Activated T-cell treated with anti-CD3 and anti-CD28 coated beads for 1 hour (primary cell): ENCODE data around the gene SLC7A1.
A peak's percentile ranks its signal among the peaks of the same experiment; 100 is the strongest.
"Not testable (repeated sequence)": the region's sequence is repeated elsewhere in the genome, so short reads cannot be mapped to it uniquely, and the experiment has no call there.

ENCODE experiments used
- DNase-seq: peaks from one replicate; pipeline ENCODE4 v3.0.0-alpha.2; 2020; ENCODE audit warnings: low read depth

SLC7A1 gene

DNA sequence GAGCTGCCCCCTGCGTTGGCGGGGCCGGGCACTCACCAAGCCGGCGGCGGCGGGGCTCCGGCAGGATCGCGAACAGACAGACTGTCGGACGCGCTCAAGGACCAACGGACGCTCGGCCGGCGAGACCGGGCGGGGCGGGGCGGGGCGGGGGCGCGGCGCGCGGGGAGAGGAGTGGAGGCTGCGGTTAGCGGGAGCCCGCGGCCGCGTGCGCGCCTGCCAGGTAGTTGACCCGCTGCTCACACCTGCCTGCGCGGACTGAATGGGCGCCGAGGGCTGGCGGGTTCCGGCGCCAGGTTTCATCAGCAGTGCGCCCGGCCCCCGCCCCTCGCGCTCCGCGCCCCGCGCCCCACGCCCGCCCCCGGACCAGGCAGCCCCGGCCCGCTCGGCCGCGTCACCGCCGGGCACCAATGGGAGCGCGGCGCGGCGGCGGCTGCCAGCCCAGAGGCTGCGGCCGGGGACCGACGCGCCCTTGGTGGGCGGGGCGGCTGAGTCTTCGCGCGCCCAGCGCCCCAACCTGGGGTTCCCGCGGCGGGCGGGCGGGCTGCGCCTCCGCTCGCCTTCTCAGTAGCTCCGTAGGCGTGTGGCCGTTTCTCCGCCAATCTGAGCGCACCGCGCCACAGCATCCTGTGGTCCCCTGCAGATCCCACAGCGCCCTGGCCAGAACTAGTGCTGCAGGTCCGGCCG, at the start of gene SLC7A1:
Gene SLC7A1, minus strand, starts transcription at position 309 of the 684 bp plus-strand sequence. CDS start 59,500 bp downstream, outside the sequence.
- DNase-seq: peak; percentile 76

GRCh38 chr13:29640665-29641064, 45.2 kb upstream of the SLC7A1 start:
- no peak for DNase-seq

GRCh38 chr13:29636831-29637230, 41.3 kb upstream of the SLC7A1 start:
- not testable (repeated sequence) for DNase-seq

DNA sequence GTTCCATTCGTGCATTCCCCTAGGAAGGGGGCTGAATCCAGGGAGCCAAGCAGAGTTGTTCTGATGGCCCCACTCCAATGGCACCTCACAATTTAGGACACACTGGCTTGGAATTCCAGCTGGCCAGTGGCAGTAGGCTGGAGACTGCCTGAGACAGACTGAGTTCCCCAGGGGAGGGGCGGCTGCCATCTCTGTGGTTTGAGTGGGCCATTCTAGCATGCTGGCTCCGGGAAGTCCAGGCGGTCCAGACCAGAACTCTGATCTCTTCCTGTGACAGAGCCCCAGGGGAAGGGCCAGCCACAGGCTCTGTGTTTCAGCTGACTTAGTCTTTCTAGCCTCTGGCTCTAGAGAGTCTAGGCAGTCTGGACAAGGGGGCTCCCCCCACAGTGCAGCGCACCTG, 29.5 kb upstream of the SLC7A1 start:
- no peak for DNase-seq

GRCh38 chr13:29621841-29622240, 26.4 kb upstream of the SLC7A1 start:
- no peak for DNase-seq

GRCh38 chr13:29621051-29621800, 25.7 kb upstream of the SLC7A1 start:
- DNase-seq: no peak

DNA sequence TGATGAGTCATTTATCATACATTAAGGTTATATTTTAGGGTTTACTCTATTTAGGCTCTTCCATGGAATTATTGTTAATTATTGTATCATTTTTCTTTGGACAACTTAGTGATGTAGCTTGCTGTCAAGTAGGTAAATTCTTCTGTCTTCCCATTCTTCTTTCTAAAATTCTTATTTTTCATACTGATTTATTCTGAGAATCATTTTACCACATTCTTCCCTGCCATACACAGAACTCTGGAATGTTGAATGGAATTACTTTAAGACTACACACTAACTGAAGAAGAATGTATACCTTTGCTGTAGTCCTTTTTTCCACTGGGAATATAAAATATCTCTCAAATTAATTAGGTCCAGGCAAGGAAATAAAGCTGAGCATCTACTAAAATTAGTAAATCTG, 24.5 kb upstream of the SLC7A1 start:
- DNase-seq: no peak

DNA sequence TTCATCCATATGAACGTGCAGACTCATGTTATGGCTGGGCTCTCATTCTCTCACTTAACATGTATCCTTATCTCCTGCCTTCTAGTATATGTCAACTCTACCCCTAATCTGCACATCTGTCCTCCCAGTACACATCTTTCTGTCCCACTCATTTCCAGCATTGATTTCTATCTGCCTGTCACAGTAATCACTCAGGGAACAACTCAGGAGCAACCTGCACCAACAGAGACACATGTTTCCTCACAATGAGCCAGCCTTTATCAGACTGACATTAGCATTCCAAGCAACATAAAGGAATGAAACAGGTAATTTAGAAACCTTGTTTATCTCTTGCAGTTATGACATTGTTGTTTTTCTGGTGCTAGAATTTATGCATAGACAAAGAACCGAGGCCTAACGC, 17.6 kb upstream of the SLC7A1 start:
- DNase-seq: no peak

GRCh38 chr13:29607465-29607864, 12.0 kb upstream of the SLC7A1 start:
- no peak for DNase-seq

DNA sequence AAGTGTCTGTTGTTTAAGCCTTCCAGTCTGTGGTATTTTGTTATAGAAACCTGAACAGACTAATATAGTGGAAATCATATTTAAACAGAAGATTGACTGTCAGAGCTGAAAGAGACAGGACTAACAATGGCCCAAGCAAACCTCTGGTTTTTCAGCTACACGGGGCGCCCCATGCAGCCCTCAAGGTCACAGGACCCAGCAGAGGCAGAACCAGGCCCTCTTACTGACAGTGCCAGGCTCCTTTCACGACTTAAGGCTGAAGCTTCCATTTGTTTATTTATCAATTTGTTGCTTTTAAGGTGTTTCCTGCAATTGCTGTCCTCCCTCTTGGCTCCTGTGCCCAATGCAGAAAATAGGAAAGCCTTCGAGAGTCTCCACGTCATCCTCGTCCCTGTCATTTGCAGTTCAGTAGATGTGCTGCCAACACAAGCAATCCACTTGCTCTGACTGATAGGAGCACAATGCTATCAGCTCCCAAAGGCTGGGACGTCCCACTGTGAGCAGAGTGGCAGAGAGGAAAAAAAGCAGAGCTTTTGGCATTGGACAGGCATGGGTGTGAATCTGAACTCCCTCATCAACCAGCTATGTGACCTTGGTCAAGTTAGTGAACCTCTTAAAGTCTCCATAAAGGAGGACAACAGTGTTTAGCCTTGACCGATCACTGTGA, 10.5 kb upstream of the SLC7A1 start:
- no peak for DNase-seq

DNA sequence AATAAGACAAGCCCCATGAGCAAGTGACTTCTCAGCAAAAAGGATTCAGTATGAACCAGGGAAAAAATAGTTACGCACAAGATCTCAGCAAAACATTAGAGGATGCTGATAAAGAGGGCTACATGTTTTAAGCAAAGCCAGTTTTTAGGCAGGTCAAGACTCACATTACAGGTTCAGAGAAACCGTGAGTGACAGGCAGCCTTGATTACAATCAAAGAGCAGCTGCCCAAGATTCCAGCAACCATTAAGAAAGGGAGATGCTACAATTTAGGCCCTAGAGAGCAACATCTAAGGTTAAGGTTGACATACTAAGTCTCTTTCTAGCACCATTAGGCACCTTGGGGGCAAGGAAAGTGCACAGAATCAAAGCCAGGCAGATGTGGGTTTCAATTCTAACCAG, 2.8 kb upstream of the SLC7A1 start:
- DNase-seq: no peak

- DNase-seq: no peak
These were observed 2.2 kb upstream of the SLC7A1 start for GRCh38 chr13:29597706-29598105.

DNA sequence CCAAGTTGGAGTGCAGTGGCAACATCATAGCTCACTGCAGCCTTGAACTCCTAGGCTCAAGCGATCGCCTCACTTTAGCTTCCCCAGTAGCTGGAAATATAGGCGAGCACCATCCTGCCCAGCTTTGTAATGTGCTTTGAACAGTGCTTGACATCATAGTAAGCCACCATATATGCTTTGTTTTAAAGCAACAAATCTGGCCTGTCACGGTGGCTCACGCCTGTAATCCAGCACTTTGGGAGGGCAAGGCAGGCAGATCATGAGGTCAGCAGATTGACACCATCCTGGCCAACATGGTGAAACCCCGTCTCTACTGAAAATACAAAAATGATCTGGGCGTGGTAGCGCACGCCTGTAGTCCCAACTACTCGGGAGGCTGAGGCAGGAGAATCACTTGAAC, 1.8 kb upstream of the SLC7A1 start:
- DNase-seq: no peak

- no peak for DNase-seq
These were observed 553 bp upstream of the SLC7A1 start for GRCh38 chr13:29596064-29596418.

GRCh38 chr13:29594710-29595379, 643 bp downstream of the SLC7A1 start:
- DNase-seq: peak; percentile 41

DNA sequence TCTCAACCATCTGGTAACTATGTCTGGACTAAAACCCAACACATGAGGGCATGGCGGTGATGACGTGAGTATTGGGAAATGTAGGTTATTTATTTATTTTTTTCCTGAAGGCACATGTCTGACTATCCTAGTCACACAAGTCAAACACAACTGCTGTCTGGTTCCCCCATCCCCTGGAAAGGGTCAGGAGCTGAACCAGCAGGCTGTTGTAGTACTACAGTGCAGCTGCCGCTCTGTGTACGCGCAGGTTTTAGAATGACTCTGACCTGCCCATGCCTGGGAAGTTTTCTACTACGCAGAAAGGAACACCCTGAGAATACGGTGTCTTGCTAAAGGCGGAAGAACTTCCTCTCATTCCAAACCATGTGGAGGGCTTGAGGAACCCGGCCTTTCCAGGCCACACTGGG, 1.2 kb downstream of the SLC7A1 start:
- DNase-seq: peak; percentile 26

- DNase-seq: no peak
These were observed 1.7 kb downstream of the SLC7A1 start for GRCh38 chr13:29593605-29594297.

DNA sequence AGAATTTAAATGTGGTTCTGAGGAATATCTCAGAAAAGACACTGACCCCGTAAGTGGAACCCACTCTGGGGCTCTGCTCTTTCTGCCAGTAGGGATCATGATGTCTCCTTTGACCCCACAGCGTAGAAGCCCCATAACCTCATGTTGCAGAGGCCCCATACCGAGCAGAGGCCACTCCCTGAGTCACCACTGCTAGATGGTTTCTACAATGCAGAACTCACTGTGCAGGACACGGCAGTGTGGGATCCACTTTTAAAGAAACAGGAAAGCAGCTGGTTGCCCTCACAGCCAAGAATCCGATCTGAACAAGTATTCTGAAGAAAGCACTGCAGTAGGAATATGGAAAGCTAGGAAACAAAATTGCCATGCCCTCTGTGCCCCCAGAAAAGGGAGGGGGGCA, 4.2 kb downstream of the SLC7A1 start:
- DNase-seq: no peak

DNA sequence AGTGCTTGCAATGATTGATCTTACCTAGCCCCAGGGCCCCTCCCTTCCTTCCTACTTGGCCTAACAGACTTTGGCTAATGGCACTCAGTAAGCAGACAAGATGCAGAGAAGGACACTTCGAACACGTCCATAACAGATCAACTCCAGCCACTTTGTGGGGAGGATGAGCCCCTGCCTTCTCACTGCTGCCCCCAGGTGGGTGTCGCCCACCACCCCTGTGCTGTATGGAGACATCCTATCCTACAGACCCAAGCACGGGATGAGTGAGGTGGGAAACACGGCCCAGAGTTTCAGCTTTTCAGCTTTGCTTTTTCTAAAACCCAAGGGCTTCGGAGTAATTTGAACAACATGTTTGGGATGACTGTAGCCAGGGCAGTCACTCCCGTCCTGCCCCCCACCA, 5.5 kb downstream of the SLC7A1 start:
- no peak for DNase-seq

DNA sequence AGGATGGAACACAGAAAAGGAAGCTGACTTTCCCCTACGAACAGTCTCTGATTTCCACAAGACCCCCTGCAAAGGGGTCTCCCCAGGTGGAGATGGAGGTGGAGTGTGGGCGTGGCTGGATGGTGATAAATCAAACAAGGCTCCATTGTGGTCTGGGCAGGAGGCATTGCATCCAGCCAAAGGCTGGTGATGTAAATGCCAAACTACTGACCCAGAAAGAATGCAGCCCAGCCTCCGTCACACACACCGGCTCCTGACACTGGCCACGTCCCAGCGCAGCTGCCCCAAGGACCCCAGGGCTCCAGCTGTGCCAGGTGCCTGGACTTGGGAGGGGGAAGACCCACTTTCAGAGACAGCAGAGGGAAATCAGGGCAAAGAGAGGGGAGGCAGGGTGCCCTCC, 6.3 kb downstream of the SLC7A1 start:
- DNase-seq: no peak

DNA sequence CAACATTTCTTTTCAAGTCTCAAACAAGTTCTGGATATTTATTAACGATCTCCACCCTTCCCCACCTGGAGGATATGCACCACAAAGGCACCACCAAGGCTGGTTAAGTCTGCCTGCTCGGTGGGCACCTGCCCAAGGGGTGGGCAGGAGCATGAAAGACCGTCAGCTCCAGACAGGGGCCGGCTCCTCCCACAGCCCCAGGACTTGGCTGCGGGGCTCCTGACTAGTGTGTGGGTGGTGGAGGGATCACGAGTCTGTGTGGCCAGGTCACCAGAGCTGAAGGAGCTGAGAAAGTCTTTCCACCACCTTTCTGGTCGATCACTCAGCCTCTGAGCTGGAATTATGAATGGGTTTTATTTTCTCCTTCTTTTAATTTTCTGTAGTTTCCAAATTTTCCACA, 7.8 kb downstream of the SLC7A1 start:
- DNase-seq: no peak
